C4-2B (cell line): Measurements from ENCODE around the gene TLR4.

Experiments
- ZFX ChIP-seq: fragments of 450-650 bp; IDR thresholded peaks from 2 replicates; pipeline ENCODE4 v1.6.1; 2017
- TF ChIP-seq, protein P1 (sequence below): fragments of 450-650 bp; conservative IDR thresholded peaks from 2 replicates; pipeline ENCODE4 v1.5.1; 2017; ENCODE audit warnings: mild to moderate bottlenecking

DNA sequence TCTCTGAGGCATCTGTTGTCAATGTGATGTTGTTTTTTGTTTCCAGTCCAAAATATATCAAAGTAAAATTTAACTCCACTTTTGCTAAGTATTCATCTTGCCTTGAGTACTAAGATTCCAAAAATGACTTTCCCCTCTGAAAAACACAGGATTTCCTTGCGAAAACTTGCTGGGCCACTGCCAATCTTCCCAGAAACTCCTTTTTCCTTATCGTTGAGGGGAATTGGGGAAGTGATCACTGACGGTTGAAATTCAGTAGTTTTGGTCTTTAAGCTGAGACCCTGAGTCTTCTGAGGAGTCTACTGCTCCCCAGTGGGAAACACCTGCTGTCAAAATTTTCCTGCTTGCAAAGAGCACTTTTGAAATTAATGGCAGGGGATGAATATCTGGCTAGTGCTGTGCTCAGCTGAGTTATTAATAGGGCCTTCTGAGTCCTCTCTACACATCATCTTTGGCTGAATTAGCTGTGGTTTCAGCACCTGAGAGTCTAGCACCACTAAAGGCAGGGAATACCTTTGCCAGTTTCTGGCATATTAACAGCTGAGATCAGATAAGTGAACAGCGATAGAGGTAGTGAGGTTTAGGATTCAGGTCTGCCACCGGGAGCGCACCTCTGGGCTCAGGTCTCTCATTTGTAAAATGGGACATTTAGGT is 18.0 kb downstream of the TLR4 start:
- TF ChIP-seq, protein P1, sequence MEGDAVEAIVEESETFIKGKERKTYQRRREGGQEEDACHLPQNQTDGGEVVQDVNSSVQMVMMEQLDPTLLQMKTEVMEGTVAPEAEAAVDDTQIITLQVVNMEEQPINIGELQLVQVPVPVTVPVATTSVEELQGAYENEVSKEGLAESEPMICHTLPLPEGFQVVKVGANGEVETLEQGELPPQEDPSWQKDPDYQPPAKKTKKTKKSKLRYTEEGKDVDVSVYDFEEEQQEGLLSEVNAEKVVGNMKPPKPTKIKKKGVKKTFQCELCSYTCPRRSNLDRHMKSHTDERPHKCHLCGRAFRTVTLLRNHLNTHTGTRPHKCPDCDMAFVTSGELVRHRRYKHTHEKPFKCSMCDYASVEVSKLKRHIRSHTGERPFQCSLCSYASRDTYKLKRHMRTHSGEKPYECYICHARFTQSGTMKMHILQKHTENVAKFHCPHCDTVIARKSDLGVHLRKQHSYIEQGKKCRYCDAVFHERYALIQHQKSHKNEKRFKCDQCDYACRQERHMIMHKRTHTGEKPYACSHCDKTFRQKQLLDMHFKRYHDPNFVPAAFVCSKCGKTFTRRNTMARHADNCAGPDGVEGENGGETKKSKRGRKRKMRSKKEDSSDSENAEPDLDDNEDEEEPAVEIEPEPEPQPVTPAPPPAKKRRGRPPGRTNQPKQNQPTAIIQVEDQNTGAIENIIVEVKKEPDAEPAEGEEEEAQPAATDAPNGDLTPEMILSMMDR, result no peak
- no peak for TF ChIP-seq ZFX
